Measurements from ENCODE around the gene C16orf54. TPM values are rescaled to one million over a fixed set of nuclear protein-coding genes. Genes with fewer than 3 reads are reported as not detected.

C16orf54 gene
- total and polyA plus RNA-seq, 2 donors (not counting 3 experiments of a cell fraction or from before 2014, with no cell fraction given), result not detected

DNA sequence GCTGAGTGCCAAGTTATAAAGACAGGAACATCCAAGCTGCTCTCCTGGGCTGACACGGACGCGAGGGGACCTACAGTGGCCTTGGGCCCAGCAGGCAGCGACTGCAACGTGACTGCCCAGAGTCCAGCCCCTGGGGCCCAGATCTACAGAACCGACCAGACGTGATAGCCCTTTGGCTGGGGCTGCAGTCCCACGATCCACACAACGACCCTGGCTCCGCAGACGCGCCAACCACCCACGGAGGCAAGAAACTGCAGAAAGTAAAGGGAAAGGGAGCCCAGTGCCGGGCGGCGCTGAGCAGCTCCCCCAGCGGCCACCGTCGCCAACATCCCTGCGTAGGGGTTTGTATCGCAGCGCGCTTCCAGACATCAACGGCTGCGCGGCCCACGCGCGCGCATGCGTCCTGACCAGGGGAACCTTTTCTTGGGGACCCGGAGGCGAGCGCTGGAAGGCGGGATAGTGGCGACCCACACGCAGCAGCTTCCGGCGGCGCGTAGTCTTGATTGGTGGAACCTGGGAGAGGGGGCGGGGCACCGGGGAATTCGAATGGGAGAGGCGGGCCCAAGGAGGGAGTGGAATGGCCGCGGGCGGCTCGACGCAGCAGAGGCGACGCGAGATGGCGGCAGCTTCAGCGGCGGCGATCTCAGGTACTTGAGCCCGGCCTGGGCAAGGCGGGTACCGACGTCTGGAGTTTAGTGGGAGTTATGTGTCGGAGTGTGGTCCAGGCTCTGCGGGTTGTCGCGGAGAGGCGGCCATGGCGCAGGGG, 44.6 kb upstream of the C16orf54 start, which contains the start of gene KIF22:
TSS of gene KIF22 (plus strand) at position 569 of the 766 bp plus-strand sequence. CDS start at position 578, 9 bp downstream.
- Histone ChIP-seq H3K4me2 (ENCODE audit: insufficient read depth, low read length) (peak within 1 kb of the TSS; percentile 87), H3K27ac (ENCODE audit: insufficient read depth, low read depth, low read length) (peak within 1 kb of the TSS; percentile 13), H3K4me1 (ENCODE audit: control insufficient read depth, extremely low read depth, insufficient read depth, low read length) (peaks cover 23% of the 10 kb centered on the region), H4K20me1 (replicated peaks; ENCODE audit: control insufficient read depth, extremely low read depth, insufficient read depth, low read length) (no peaks in the 10 kb centered on the region), H3K9me1 (replicated peaks; ENCODE audit: control insufficient read depth, extremely low read depth, insufficient read depth, low read length) (no peaks in the 10 kb centered on the region), H3K27me3 (ENCODE audit: control insufficient read depth in 2 of 2, insufficient read depth in 2 of 2, low read length in 2 of 2) (no peaks in the 10 kb centered on the region), H3K4me3 (replicated peaks in 1 of 3; ENCODE audit: insufficient read depth in 1 of 3, low read depth in 1 of 3, low read length in 3 of 3) (peak within 1 kb of the TSS; percentile 80 to 93 (median 88)), H2AFZ (ENCODE audit: low read depth, low read length) (peak within 1 kb of the TSS; percentile 98), H3K36me3 (ENCODE audit: control insufficient read depth in 2 of 2, extremely low read depth in 1 of 2, insufficient read depth in 2 of 2, low read length in 2 of 2) (no peaks in the 10 kb centered on the region), H3K79me2 (ENCODE audit: control insufficient read depth, insufficient read depth, low read length) (peaks cover 48% of the 10 kb centered on the region), H3K9ac (replicated peaks; ENCODE audit: extremely low read depth, insufficient read depth, low read length) (peak within 1 kb of the TSS; percentile 77), H3K9me3 (replicated peaks; ENCODE audit: control insufficient read depth, insufficient read depth, low read length) (no peaks in the 10 kb centered on the region)
- dilution Hi-C loops (cut with MboI; ENCODE audit: extremely low pct_ligation_motif_present, low sequenced_read_pairs), result no loop called here
- CTCF ChIA-PET, result interaction anchor here (0.7 to 6.3 kb wide), 16 partner anchors 11 to 98 kb away, joined by 3 to 34 read pairs (median 4); partner anchors contain the start of genes CDIPT and PAGR1
- TF ChIP-seq POLR2A (IDR thresholded peaks at IDR 0.05; ENCODE audit: low read depth, low read length) (peak; percentile 70), CTCF (IDR thresholded peaks at IDR 0.05; ENCODE audit: extremely low read depth in 1 of 2, insufficient read depth in 1 of 2, low read depth in 1 of 2, low read length in 2 of 2) (peak; percentile 85 to 90), EZH2 (IDR thresholded peaks at IDR 0.05; ENCODE audit: borderline replicate concordance, low read depth, low read length, severe bottlenecking) (no peak), MYC (IDR thresholded peaks at IDR 0.05; ENCODE audit: low read depth, low read length) (peak; percentile 7), POLR2AphosphoS5 (IDR thresholded peaks at IDR 0.05; ENCODE audit: insufficient read depth, low read depth, low read length) (peak; percentile 80), JUN (IDR thresholded peaks at IDR 0.05; ENCODE audit: borderline replicate concordance, insufficient read depth, insufficient read length, low read depth) (no peak), FOS (IDR thresholded peaks at IDR 0.05; ENCODE audit: borderline replicate concordance, insufficient read depth, low read length) (no peak)
- TF ChIP-seq, protein P1, sequence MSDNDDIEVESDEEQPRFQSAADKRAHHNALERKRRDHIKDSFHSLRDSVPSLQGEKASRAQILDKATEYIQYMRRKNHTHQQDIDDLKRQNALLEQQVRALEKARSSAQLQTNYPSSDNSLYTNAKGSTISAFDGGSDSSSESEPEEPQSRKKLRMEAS (IDR thresholded peaks at IDR 0.05; ENCODE audit: insufficient read depth, insufficient read length), result no peak
- no TSS peak for BruUV-seq (replicated peaks)
- peak; percentile 99 for FAIRE-seq
- intact Hi-C loops (cut with micrococcal nuclease), result loop anchor here (1.0 to 5.0 kb wide), 5 partner anchors 15 to 187 kb away; partner anchors contain the start of genes CDIPT and PAGR1
- peak; percentile 99 for DNase-seq (ENCODE audit: low read depth, low spot score)
- POLR2A ChIA-PET, result interaction anchor here (1.0 to 1.2 kb wide), 3 partner anchors 14 to 183 kb away, joined by 3 to 9 read pairs (median 3); partner anchors contain the start of gene TAOK2
